Measurements from ENCODE around the gene CFAP46. TPM values are rescaled to one million over a fixed set of nuclear protein-coding genes. Genes with fewer than 3 reads are reported as not detected.

The CFAP46 gene
- polyA plus RNA-seq, 12 donors = 0.25 to 1.2 (median 0.50) TPM; not detected in 2

DNA sequence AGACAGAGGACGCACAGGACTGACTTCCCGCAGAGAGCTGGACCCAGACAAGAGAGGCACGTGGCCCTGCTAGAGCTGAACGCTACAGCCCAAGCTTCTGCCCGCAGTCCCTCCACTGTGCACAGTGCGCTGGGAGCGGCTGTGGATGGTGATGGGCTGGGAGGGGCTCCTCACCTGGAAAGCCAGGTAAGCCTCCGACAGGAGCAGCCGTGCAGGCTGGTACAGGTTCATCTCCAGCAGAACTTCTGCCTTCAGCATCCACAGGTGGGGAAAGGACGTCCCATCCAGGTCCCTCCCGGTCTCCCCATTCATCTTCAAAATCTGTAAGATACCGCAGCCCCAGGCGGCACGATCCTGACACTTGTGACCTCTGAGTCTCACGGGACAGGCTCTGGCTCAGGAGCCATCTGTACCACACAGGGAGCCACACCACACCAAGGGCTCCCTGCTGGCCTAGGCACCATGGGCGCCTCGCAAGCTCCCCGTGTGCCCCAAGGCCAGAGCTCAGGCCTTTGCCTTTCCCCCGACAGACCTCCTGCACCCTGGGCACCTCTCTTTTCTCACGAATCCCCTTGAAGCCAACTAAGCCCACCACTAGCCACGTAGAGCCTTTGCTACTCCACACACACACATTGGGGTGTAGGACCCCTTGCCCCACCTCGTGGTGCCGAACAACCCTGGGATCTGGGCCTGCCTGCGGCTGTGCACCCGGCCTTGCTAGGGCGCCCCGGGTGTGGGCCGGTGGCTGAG, 76.3 kb downstream of the CFAP46 start:
- no peak for DNase-seq

DNA sequence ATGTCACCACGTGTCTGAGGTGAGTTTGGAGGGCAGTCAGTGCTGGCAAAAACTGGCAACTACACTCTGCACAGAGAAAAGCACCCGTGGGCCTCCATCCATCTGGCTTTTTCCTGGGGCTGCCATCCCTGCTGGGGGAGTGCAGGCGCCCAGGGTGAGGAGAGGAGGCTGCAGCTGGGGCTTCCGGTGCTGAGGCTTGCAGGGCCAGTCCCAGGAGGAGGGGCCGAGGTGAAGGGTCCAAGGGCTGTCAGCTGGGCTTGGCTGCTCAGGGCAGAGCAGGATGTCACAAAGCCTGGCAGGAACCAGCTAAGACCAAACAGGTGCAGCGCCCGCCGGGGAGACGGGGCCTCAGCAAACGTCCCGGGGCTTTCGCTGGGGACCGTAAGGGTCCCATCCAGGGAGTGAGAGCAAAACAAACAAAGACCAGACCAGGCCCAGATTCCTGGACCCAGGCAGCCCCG, 77.2 kb downstream of the CFAP46 start:
- no peak for DNase-seq

DNA sequence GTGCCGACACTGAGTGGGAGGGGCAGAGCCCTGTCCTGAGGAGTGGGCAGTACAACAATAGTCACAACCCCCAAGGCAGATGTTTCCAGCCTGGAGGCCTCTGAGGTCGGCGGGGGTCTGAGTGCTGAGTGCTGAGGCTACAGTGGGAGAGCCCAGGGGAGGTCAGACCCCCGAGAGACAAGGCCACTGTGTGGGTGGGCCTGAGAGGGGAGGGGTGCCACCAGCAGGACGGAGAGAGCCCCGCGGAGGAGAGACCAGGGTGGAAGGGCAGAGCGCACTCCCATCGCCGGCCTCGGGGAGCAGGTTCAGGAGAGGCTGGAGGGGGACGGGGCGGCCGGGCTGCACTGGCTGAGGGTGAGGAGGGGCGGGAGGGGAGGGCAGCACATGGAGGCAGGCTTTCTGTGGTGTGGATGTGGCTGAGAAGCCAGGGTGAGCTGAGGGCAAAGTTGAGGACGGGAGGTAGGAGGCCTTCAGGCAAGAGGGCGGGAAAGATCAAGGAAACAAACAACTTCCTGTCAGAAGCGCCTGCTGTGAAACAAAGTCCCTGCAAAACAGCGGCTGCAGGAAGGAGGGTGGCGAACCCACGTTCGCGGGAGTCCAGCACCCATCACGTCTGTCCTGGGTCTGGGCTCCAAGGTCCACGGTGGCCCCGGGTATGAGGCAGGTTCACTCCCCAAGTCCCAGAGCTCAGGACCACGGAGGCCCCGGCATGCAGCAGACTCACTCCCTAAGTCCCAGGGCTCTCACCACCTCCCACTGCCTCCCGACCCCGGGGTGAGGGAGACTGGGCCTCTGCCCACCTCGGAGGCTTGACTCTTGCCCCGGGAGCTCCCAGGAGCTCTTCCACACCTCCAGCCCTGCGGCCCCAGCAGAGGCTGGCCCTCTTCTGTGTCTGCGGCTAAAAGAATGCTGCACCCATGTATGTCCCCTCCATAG, 79.6 kb downstream of the CFAP46 start:
- no peak for DNase-seq

DNA sequence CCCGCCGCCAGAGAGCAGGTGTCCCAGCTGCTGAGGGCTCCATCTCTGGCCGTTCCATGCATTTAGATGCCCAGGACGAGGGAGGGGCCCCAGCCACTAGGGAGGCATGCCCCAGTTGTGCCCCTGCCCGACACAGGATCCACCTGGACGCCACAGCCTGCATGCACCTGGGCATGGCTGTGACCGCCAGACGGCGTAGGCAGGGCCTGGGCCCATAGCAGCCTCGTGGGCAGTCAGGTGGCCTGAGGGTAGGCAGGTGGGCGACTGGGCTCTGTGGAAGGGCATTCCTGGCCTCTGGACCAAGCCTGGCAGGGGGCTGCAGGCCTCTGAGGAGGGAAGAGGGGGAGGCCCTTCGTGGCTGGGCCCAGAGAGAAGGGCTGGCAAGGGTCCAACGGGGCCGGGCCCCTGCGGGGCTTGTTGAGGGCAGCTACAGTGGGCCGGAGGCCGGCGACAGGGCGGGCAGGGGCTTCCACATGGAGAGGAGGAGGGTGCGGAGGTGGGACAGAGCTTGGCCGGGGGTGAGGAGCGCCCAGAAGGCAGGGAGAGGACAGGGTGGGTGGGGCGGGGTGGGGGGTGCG, 80.4 kb downstream of the CFAP46 start:
- DNase-seq = no peak

DNA sequence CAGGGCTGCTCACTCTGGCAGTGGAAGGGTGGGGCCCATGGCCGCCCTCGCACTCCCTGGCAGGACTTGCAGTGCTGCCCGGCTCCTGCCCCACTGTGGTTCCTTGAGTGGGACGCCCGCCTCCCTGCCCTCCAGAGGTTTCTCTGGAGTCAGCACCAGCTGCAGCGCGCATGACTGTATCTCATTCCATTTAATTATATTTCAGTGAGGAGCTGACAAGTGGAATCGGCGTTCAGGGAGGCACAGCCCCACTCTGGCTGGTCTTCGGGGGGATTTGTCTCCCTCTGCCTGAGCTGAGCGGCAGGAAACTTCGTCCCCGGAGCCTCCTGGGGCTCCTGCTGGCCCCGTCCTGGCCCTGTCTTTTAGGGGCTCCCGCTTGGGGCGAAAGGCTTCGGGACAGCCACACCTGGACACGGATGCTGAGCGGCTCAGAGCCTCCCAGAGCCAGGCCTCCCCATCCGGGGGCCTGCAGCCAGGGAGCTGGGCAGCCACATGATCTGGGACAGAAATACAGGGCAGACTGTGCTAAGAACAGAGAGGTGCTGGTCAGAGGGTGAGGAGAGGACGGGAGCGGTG, 81.2 kb downstream of the CFAP46 start:
- no peak for DNase-seq

DNA sequence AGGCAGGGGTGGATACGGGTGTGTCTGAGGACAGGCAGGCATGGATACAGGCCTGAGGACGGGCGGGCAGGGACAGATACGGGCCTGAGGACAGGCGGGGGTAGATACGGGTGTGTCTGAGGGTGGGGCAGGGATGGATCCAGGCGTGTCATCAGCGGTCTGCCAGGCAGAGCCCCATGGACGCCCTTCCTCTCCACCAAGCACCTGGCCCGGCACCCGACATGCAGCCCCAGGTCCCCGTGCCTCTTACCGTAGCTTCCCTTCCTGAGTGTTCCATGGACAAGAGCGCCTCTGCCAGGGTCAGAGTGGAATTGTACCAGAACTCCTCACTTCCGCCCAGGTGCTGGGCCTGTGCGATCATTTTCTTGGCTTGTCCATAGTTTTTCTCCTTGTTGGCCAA, 81.8 kb downstream of the CFAP46 start:
- DNase-seq = no peak

DNA sequence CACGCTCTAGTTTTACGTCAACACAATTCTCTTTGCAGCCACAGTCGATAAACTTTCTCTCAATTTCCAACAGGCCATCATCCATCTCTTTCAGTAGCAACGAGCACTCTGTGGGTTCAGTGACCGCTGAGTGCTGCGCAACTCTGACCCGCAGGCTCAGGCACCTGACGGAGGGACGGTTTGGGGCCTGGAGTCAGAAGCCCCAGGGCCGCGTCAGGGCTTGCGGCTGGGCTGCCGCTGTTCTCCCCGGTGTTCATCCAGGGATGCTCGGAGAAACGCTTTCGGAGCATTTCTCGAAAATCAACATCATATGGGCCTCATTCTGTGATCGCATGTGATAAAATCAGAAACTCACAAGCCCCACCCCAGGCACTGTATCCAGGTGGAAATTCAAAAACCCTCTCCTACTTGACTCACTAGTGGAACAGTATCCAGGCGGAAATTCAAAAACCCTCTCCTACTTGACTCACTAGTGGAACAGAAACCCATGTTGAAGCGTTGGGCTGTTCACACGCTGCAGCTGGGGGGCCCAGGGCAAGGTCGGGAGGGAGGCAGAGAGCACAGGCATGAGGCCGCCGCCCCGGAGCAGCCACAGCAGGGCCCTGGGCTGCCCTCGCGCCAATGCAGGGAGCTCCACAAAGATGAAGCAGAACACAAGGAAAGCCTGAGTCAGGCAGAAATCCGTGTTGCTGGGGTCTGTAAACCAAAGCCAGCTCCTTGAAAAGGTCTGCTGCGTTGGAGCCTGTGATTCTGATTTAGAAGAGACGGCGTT, 83.1 kb downstream of the CFAP46 start:
- no peak for DNase-seq

DNA sequence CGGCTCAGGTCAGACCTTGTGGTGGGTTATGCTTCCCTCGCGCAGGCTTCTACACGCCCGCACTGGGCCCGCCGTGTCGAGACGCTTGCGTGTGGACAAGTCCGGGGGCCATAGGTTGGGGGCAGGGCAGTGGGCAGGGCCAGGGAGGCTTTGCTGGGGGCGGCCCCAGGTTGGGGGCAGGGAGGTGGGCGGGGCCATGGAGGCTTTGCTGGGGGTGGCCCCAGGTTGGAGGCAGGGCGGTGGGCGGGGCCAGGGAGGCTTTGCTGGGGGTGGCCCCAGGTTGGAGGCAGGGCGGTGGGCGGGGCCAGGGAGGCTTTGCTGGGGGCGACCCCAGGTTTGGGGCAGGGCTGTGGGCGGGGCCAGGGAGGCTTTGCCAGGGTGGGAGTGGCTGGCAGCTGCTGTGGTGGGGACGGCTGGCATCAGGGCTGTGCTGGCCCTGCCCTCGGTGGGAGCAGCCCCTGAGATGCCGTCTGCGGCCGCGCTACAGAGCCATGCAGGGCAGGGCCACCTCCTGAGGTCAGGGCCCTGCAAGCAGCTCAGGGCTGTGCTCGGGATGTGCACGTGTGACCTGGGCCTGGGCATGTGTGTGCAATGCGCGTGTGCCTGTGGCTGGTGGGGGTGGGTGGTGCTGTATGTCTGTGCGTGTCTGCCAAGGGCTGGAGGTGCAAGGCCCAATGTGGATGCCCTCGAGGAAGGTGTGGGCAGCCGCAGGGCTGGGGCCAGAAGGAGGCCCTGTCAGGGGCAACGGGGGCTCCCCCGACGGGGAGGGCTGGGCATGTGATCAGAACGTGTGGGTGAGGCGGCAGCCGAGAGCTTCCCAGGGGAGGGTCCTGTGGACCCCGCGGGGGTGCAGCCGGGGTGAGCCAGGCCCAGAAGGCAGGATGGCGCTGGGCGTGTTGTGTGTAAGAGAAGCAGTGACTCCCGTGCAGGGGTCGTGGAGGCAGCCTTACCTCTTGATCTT, 84.0 kb downstream of the CFAP46 start:
- DNase-seq = no peak

DNA sequence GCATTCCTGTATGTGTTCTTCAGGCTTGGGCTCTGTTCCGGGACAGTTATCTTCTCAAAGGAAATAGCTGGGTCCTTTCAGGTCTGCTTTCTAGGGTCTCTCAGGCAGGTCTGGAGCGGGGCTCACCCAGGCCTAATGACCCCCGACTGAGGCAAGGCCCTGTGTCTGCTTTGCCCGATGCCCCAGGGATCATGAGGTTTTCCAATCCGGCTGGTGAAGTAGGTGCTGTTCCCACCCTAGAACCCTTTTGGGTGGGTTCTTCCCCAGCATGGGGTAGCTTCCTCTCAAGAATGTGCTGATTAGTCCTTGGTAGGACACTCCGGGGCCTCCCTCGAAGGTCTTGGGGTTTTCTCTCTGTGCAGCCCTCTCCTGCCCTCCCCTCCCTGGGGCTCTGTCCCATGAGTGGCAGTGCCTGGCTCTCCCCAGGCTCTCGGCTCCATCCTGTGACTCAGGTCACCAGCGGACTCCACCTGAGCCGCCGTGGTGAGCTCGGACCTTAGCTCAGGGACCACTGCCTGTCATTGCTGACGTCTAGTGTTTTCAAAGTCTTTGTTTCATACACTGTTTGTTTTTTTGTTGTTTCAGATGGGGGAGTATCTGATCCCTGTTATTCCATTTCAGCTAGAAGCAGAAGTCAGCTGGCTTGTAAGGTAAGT, 85.4 kb downstream of the CFAP46 start:
- DNase-seq = no peak

DNA sequence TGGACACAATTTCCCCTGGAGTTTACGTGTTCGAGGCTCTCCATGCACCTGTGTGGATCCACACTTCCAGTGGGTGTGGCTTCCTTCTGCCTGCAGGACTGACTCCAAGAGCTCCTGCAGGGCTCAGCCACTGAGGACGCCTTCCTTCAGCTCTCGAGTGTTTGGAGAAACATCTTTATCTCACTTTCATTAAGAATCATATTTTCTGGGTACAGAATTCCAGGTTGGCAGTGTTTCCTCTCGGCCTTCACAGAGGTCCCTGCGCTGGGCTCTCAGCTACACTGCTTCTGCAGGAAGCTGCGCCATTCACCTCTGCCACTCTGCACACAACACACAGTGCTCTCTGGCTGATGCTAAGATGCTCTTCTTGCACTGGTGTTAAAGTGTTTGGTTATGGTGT, 86.5 kb downstream of the CFAP46 start:
- DNase-seq = no peak

DNA sequence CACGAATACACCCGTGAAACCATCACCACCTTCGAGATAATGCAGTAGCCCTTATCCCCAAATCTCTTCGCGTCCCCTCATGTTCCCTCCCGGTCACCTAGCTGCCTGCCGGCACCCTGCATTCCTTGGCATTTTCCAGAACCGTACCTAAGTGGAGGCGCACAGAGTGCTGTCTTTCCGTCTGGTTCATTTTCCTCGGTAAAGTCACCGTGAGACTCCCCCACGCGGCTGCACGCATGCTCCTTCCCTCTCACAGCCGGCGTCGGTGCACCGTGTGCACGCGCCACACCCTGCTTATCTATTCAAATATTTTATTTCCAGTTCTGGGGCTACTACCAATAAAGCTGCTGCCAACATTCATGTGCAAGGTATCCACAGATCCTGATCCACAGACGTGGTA, 90.9 kb downstream of the CFAP46 start:
- DNase-seq = no peak

DNA sequence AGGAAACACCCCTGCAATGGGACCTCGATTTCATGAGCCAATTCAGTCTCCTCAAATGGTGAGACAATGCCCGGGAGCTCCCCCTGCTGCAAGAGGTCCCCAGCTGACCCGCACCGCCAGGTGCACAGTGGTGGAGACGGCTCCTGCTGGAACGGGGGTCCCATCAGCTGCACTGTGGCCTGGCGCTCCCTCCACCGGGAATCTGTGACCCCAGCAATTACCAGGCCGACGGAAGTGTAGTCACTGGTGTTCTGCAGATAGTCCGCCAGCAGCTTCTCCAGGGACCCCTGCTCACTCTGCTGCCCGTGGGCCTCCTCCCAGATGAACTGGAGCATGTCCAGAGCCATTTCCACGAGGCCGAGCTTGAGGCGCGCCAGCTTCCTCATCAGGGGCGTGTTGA, 91.5 kb downstream of the CFAP46 start:
- no peak for DNase-seq

DNA sequence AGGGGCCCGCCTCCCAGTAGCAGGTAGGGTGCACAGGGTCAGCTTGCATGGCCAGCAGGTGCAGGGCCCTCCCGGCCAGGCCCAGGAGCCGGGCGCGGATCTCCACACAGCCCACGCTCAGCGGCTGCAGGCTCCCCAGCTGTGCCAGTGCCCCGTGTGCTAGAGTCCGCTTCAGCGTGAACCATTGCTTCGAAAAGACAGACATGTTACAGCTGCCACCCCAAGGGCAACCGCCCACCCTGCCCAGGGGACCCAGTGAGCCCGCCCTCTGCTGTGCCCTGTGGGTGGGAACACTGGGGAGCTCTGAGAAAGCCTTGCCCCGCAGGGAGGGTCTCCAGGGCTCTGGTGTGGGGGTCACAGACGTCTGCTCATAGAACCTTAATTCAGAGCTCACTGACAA, 92.1 kb downstream of the CFAP46 start:
- DNase-seq = no peak

DNA sequence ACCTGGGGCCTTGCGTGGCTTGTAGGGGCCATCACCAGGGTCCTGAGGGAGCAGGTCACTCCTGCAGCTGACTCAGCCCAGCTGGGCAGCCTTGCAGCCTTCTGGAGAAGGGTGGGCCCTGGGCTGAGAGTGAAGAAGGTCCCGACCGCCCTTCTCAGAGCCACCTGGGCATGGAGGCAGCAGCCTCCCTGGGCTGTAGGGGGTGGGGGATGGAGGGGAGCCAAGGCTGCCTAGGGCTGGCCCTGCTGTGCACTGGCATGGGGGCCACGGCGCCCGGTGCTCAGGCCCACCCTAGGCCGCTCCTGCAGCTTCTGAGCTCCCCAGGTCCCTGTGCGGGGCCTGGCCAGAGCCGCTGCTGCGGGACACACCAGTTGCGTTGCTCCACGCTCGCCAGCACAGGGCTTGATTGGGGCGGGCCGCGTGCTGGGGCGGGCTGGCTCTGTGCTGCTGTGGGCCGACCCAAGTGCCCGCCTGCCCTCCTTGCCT, 92.8 kb downstream of the CFAP46 start:
- no peak for DNase-seq

DNA sequence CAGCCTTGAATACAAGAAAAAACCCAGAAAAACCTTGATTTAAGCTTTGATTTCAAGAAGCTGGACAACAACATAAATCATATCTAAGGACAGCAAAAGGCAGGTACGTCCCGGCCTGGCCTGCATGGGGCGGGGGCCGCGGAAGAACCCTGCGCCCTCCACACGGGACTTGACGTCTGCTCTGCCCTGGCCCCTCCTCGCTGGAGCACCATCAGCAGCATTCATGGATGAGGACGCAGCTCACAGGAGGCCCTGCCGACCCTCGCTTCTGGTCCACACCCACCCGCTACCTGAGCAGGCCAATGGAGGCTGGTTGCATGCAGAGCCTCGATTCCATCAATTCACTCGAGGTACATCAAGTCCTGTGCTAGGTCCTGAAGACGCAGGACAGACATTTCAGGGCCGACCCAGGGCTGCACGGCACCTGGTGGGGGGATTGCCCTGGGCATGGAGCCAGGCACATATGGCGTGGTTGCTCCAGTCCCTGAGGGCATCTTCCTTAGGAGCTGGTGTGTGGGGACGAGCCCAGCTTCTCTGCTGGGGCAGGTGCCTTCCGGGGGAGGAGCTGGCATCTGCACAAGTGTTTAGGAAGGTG, 93.3 kb downstream of the CFAP46 start:
- no peak for DNase-seq

DNA sequence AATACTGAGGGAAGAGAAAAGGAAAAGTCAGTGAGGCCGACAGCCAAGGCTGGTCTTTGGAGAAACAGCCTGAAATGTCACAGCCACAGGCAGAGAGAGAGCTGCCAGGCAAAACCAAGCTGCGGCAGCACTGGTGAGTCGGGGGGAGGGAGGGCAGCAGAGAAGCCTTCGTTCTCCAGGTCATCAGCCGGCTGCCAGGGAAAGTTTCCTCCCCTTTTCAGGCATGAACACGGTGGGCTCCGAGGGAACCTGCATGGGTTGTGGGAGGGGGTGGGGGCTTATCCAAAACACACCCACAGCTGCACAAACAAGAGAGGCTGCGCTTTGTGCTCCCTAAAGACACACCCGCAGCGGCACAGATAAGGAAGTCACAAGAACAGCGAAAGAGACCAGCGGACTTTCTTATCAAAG, 94.1 kb downstream of the CFAP46 start:
- no peak for DNase-seq

DNA sequence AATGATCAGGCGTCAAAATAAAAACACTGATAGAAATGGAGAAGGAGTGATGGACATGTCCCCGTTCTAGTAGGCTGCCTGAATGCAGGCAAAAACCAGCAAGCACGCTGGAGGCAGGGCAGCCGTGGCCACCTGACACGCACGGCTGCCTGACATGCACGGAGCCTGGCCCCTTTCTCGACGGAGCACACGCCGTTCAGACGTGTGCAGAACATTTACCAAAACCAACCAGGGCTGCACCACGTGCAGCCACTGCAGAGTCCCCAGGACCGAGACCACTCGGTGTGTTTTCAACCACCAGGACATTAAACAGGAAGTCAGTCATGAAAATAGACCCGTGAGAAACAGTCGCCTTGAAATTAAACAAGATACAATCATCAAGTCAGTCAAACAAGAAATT, 94.5 kb downstream of the CFAP46 start:
- DNase-seq = no peak

DNA sequence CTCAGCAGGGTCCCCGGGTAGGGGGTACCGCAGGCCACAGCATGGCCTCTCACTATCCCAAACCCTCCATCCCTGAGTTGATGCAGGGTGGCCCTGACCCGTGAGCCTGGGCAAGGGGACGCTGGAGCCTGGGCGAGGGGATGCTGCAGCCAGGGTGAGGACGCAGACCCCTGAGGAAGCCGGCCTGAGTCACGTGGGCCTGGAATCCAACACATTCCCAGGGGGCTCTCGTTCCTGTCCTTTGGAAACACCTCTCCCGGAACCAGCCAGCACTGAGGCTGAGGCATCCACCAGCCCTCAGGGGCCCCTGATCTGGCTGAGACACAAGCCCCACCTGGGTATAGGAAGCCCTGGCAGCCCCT, 95.0 kb downstream of the CFAP46 start:
- DNase-seq = no peak
